NB4 (cell line): ENCODE measurements around the gene FUCA1.

ENCODE experiments used
- POLR2A ChIP-seq: IDR thresholded peaks from 2 replicates; pipeline ENCODE4 v1.6.1; 2011; ENCODE audit warnings: mild to moderate bottlenecking; ENCODE audit not compliant: insufficient read length; ENCODE audit errors: extremely low read depth
- TF ChIP-seq, protein P1 (sequence below): IDR thresholded peaks from one replicate; pipeline ENCODE4 v1.5.1; 2012; ENCODE audit warnings: low read depth, low read length
- TF ChIP-seq, protein P2 (sequence below): IDR thresholded peaks from 2 replicates; pipeline ENCODE4 v1.6.1; 2011; ENCODE audit warnings: low read depth, low read length

DNA sequence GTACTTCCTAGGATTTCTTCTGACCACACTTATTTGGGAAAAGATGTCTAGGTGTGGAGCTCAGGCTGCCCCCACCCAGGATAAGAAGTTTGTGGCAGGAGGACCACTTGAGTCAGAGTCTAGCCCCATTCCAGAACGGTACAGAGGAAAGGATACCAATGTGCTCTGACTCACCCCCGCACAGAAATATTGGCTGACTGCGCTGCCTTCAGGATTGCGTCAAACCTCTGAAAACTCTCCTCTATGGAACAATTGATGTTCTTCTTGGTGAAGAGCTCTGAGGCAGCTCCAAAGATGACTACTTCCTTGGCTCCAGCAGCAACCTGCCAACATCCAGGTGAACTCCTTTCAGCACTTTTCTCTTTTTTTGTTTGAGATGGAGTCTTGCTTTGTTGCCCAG lies 54.1 kb downstream of the FUCA1 start:
- TF ChIP-seq, protein P1, sequence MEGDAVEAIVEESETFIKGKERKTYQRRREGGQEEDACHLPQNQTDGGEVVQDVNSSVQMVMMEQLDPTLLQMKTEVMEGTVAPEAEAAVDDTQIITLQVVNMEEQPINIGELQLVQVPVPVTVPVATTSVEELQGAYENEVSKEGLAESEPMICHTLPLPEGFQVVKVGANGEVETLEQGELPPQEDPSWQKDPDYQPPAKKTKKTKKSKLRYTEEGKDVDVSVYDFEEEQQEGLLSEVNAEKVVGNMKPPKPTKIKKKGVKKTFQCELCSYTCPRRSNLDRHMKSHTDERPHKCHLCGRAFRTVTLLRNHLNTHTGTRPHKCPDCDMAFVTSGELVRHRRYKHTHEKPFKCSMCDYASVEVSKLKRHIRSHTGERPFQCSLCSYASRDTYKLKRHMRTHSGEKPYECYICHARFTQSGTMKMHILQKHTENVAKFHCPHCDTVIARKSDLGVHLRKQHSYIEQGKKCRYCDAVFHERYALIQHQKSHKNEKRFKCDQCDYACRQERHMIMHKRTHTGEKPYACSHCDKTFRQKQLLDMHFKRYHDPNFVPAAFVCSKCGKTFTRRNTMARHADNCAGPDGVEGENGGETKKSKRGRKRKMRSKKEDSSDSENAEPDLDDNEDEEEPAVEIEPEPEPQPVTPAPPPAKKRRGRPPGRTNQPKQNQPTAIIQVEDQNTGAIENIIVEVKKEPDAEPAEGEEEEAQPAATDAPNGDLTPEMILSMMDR, result no peak
- TF ChIP-seq, protein P2, sequence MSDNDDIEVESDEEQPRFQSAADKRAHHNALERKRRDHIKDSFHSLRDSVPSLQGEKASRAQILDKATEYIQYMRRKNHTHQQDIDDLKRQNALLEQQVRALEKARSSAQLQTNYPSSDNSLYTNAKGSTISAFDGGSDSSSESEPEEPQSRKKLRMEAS, result no peak
- TF ChIP-seq POLR2A, result no peak
